GM23338 (cell line): ENCODE results near the gene EYA2. TPM values are rescaled to one million over a fixed set of nuclear protein-coding genes. Genes with fewer than 3 reads are reported as not detected.

Experiments
- ATAC-seq: fragments of 200-7000 bp; cut with Tn5 transposase; 3 replicates; pipeline ENCODE4 v1.9.1; 2020
- DNase-seq: peaks from one replicate; pipeline ENCODE4 v3.0.0-alpha.2; 2015; ENCODE audit warnings: low spot score
- H2AFZ ChIP-seq: fragments of 200-600 bp; sonication (generic); 2 replicates; pipeline ENCODE4 v1.8.0; 2016; ENCODE audit warnings: antibody characterized with exemption, mild to moderate bottlenecking, moderate library complexity
- H3F3A ChIP-seq: fragments of 200-600 bp; sonication (generic); replicated peaks from 2 replicates; pipeline ENCODE4 v1.8.0; 2017; ENCODE audit warnings: antibody characterized with exemption, mixed run types, low read depth
- H3K27ac ChIP-seq: fragments of 200-600 bp; sonication (generic); 2 replicates; pipeline ENCODE4 v1.6.1; 2016; ENCODE audit warnings: low read depth
- H3K27me3 ChIP-seq: fragments of 200-600 bp; sonication (generic); 2 replicates; pipeline ENCODE4 v1.8.0; 2016; ENCODE audit warnings: mild to moderate bottlenecking, mixed run types, moderate library complexity; ENCODE audit not compliant: insufficient read depth
- H3K36me3 ChIP-seq: fragments of 200-600 bp; sonication (generic); 2 replicates; pipeline ENCODE4 v1.8.0; 2016; ENCODE audit warnings: mild to moderate bottlenecking; ENCODE audit not compliant: insufficient read depth
- H3K4me1 ChIP-seq: fragments of 200-600 bp; sonication (generic); 2 replicates; pipeline ENCODE4 v1.8.0; 2016; ENCODE audit warnings: mild to moderate bottlenecking, moderate library complexity; ENCODE audit not compliant: insufficient read depth
- H3K4me2 ChIP-seq: fragments of 200-600 bp; sonication (generic); 2 replicates; pipeline ENCODE4 v1.7.1; 2017; ENCODE audit warnings: mixed run types
- H3K4me3 ChIP-seq: fragments of 200-600 bp; sonication (generic); 2 replicates; pipeline ENCODE4 v1.6.1; 2016; ENCODE audit warnings: mixed run types
- H3K79me2 ChIP-seq: fragments of 200-600 bp; sonication (generic); replicated peaks from 2 replicates; pipeline ENCODE4 v1.8.0; 2017; ENCODE audit warnings: mild to moderate bottlenecking; ENCODE audit not compliant: insufficient read depth
- H3K9me2 ChIP-seq: fragments of 200-600 bp; sonication (generic); 2 replicates; pipeline ENCODE4 v1.8.0; 2017; ENCODE audit not compliant: insufficient read depth
- H4K20me1 ChIP-seq: fragments of 200-600 bp; sonication (generic); replicated peaks from 2 replicates; pipeline ENCODE4 v1.8.0; 2017; ENCODE audit warnings: mild to moderate bottlenecking; ENCODE audit not compliant: insufficient read depth
- H3K27ac Mint-ChIP-seq: 2 replicates; pipeline ENCODE4 v1.8.0; 2020; ENCODE audit warnings: inconsistent platforms, mild to moderate bottlenecking, moderate library complexity, mixed read lengths
- H3K27me3 Mint-ChIP-seq: 3 replicates; pipeline ENCODE4 v1.8.0; 2022; ENCODE audit warnings: low read depth, mild to moderate bottlenecking, moderate library complexity, mixed read lengths, inconsistent platforms; ENCODE audit not compliant: insufficient read depth, poor library complexity
- H3K36me3 Mint-ChIP-seq: 3 replicates; pipeline ENCODE4 v1.8.0; 2021; ENCODE audit warnings: low read depth, mild to moderate bottlenecking, inconsistent platforms, moderate library complexity, mixed read lengths
- H3K4me1 Mint-ChIP-seq: 3 replicates; pipeline ENCODE4 v1.8.0; 2020; ENCODE audit warnings: mild to moderate bottlenecking, inconsistent platforms, mixed read lengths
- H3K4me3 Mint-ChIP-seq: 3 replicates; pipeline ENCODE4 v1.8.0; 2021; ENCODE audit warnings: moderate library complexity, mild to moderate bottlenecking, inconsistent platforms, mixed read lengths
- H3K9me3 Mint-ChIP-seq: 3 replicates; pipeline ENCODE4 v1.8.0; 2020; ENCODE audit warnings: moderate library complexity, mild to moderate bottlenecking, inconsistent platforms, mixed read lengths
- CTCF ChIP-seq, 2 experiments: fragments of 200-600 bp in 1 of 2; sonication (generic) in 1 of 2; conservative IDR thresholded peaks; 2 replicates each; pipeline versions ENCODE4 v1.5.1 to v1.6.1; 2016 to 2017; ENCODE audit warnings: antibody characterized with exemption in 2 of 2, low read depth in 2 of 2, mild to moderate bottlenecking in 2 of 2, moderate library complexity in 1 of 2
- EZH2 ChIP-seq: fragments of 200-600 bp; sonication (generic); IDR thresholded peaks from one replicate; pipeline ENCODE4 v1.8.0; 2017; ENCODE audit warnings: antibody characterized with exemption, mild to moderate bottlenecking, low read depth; ENCODE audit not compliant: unreplicated experiment
- NANOG ChIP-seq: IDR thresholded peaks from 2 replicates; pipeline ENCODE4 v1.6.1; 2016; ENCODE audit warnings: antibody characterized with exemption, borderline replicate concordance
- POLR2AphosphoS5 ChIP-seq: IDR thresholded peaks from 2 replicates; pipeline ENCODE4 v1.6.1; 2016; ENCODE audit warnings: antibody characterized with exemption, low read depth
- REST ChIP-seq: IDR thresholded peaks from one replicate; pipeline ENCODE4 v1.6.1; 2018; ENCODE audit warnings: antibody characterized with exemption; ENCODE audit not compliant: unreplicated experiment
- ZNF114 ChIP-seq: fragments of 250-450 bp; sonication (Bioruptor Pico); IDR thresholded peaks from 2 replicates; pipeline ENCODE4 v1.5.0; 2020; ENCODE audit warnings: mild to moderate bottlenecking, moderate library complexity
- ZNF331 ChIP-seq: fragments of 250-450 bp; sonication (Bioruptor Pico); IDR thresholded peaks from 2 replicates; pipeline ENCODE4 v1.5.0; 2020; ENCODE audit warnings: low read depth, mild to moderate bottlenecking, moderate library complexity
- polyA plus RNA-seq: library from polyadenylated mRNA; unstranded; fragments of >200 nt; fragmentation: Nextera tagmentation; extraction: Ambion mirVana; gene quantifications from 2 replicates; pipeline ENCODE4 v1.2.1, GENCODE V29; 2016
- total RNA-seq: library from RNA; depleted of rRNA; stranded (reverse); fragments of >200 nt; shearing (Covaris generic); gene quantifications from 2 replicates; pipeline ENCODE4 v1.2.3, GENCODE V29; 2014

EYA2 gene
- total and polyA plus RNA-seq, 2 experiments from 2014 or later, result 0.50 to 0.56 TPM

- Mint-ChIP-seq H3K4me3 (no peak overlapping the region), H3K9me3 (peaks cover 4% of the 10 kb centered on the region; the same call in 2 of the 3 replicates), H3K36me3 (no peaks in the 10 kb centered on the region), H3K27ac (no peak overlapping the region), H3K27me3 (peaks cover 5% of the 10 kb centered on the region), H3K4me1 (no peaks in the 10 kb centered on the region)
- ATAC-seq (no peak), DNase-seq (no peak)
- H3K4me3 ChIP-seq, result no peak overlapping the region
- H3K27ac ChIP-seq, result no peak overlapping the region
- no peaks in the 10 kb centered on the region for H4K20me1 ChIP-seq
- H3K36me3 ChIP-seq, result no peaks in the 10 kb centered on the region
- TF ChIP-seq CTCF (conservative IDR thresholded peaks at IDR 0.05; ENCODE audit: low read depth in 2 of 2) (no peak), ZNF331 (CRISPR knock-in tag) (no peak), NANOG (no peak), ZNF114 (CRISPR knock-in tag) (no peak), POLR2AphosphoS5 (no peak)
- H3F3A ChIP-seq, result no peaks in the 10 kb centered on the region
- H3K4me2 ChIP-seq, result no peak overlapping the region
- no peak overlapping the region for H2AFZ ChIP-seq
- no peaks in the 10 kb centered on the region for H3K79me2 ChIP-seq
- H3K9me2 ChIP-seq, result no peaks in the 10 kb centered on the region
- no peaks in the 10 kb centered on the region for H3K4me1 ChIP-seq
- no peaks in the 10 kb centered on the region for H3K27me3 ChIP-seq
Observed at GRCh38 chr20:47035026-47035590, 140.5 kb downstream of the EYA2 start.

GRCh38 chr20:47036091-47036870 is 141.6 kb downstream of the EYA2 start:
- peaks cover 5% of the 10 kb centered on the region for H3K27me3 Mint-ChIP-seq
- no peaks in the 10 kb centered on the region for H3K79me2 ChIP-seq
- H3K4me3 Mint-ChIP-seq, result no peak overlapping the region
- no peaks in the 10 kb centered on the region for H3K4me1 ChIP-seq
- H3K9me2 ChIP-seq, result no peaks in the 10 kb centered on the region
- H3F3A ChIP-seq, result no peaks in the 10 kb centered on the region
- H3K36me3 ChIP-seq, result no peaks in the 10 kb centered on the region
- no peak overlapping the region for H2AFZ ChIP-seq
- no peaks in the 10 kb centered on the region for H3K36me3 Mint-ChIP-seq
- peaks cover 4% of the 10 kb centered on the region; the same call in 2 of the 3 replicates for H3K9me3 Mint-ChIP-seq
- H4K20me1 ChIP-seq, result no peaks in the 10 kb centered on the region
- no peak for DNase-seq
- ATAC-seq, result no peak
- H3K27ac Mint-ChIP-seq, result no peak overlapping the region
- no peaks in the 10 kb centered on the region for H3K27me3 ChIP-seq
- H3K27ac ChIP-seq, result no peak overlapping the region
- H3K4me3 ChIP-seq, result no peak overlapping the region
- H3K4me1 Mint-ChIP-seq, result no peaks in the 10 kb centered on the region
- no peak overlapping the region for H3K4me2 ChIP-seq
- TF ChIP-seq CTCF (conservative IDR thresholded peaks at IDR 0.05; ENCODE audit: low read depth in 2 of 2), result no peak
- no peak for TF ChIP-seq EZH2
- TF ChIP-seq REST, result no peak
